ENCODE results near the gene CDH13.

DNA sequence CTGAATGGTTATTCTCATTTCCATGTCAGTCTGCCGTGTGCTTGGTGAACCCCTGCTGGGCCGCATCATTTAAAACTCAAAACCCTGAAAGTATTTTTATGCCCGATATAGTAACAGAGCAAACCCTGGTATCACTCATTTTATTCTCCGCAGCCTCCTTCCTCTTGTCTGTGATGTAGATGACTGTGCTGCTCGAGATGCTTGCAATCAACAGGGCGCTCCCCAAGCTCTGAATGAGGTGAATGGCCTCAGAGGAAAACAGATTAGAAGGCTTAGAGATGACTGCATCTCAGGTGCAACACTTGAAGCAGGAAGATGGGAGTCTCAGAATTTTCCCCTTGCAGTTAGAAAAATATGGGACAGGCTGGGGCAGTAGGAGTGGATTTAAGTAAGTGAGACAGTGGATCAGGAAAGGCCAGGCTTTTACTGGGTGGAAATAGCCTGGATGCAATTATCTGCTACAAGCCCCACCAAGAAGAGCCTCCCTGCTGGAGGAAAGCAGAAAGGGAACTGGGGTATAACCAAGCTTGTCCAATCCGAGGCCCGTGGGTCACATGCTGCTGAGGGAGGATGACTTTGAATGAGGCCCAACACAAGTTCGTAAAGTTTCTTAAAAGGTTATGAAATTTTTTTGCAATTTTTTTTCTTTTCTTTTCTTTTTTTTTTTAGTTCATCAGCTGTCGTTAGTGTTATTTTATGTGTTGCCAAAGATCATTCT is 166.9 kb downstream of the CDH13 start:
- no peak for TF ChIP-seq CTCF (IDR thresholded peaks at IDR 0.05; ENCODE audit: low read depth, low read length)
- no peak for TF ChIP-seq EZH2phosphoT487 (IDR thresholded peaks at IDR 0.05; ENCODE audit: low read depth)

Data from OCI-LY3 (cell line).